K562 (cell line): ENCODE measurements around the gene WDFY2. TPM values are rescaled to one million over a fixed set of nuclear protein-coding genes. Genes with fewer than 3 reads are reported as not detected.
"Not testable (repeated sequence)": the region's sequence is repeated elsewhere in the genome, so short reads cannot be mapped to it uniquely, and the experiment has no call there.

Experiments
- ATAC-seq: fragments of 200-7000 bp; cut with Tn5 transposase; 3 replicates; pipeline ENCODE4 v1.9.1; 2020; ENCODE audit warnings: moderate library complexity
- BruUV-seq: library from RNA; stranded (reverse); fragments of 400-500 nt; replicated peaks from 2 replicates; lab custom pipeline; 2021; lab: Mats Ljungman, UMichigan
- CTCF ChIA-PET: fragments of 300-600 bp; formaldehyde crosslinking; extraction: SDS; loops from one replicate; lab custom pipeline; 2021; ENCODE audit warnings: low intra/inter-chr PET ratio; lab: Yijun Ruan, JAX
- POLR2A ChIA-PET: fragments of 300-600, 350-650 bp; sonication (Branson Sonifier 250); formaldehyde crosslinking; extraction: SDS; loops from one replicate; lab custom pipeline; 2021; ENCODE audit warnings: antibody characterized with exemption, inconsistent platforms; lab: Yijun Ruan, JAX
- DNase-seq, 4 experiments: peaks; one replicate each; pipeline versions ENCODE4 v3.0.0 to v3.0.0-alpha.2; 2011 to 2018; ENCODE audit warnings: low spot score in 3 of 4, mixed read lengths in 3 of 4; ENCODE audit errors: extremely low read depth in 1 of 4
- FAIRE-seq: peaks from 2 replicates; lab custom pipeline; 2011; peaks lifted over from hg19 to GRCh38; lab: Jason Lieb, UNC
- H2AFZ ChIP-seq: 2 replicates; pipeline ENCODE4 v1.6.0; 2011; ENCODE audit warnings: low read depth, low read length, control low read depth, inconsistent platforms
- H3K27ac ChIP-seq: fragments of 200-600 bp; 3 replicates; pipeline ENCODE4 v1.8.0; 2011; ENCODE audit warnings: low read depth, mild to moderate bottlenecking, control low read depth, inconsistent platforms, low read length, moderate library complexity, mixed read lengths; ENCODE audit errors: extremely low read depth
- H3K27me3 ChIP-seq, 2 experiments: fragments of 300-600 bp in 1 of 2; 2 replicates in 1 of 2; 3 replicates in 1 of 2; pipeline versions ENCODE4 v1.6.0 to v1.8.0; 2011; ENCODE audit warnings: inconsistent platforms in 2 of 2, low read length in 2 of 2, mild to moderate bottlenecking in 1 of 2, mixed read lengths in 1 of 2, moderate library complexity in 1 of 2; ENCODE audit not compliant: control insufficient read depth in 2 of 2, insufficient read depth in 2 of 2
- H3K36me3 ChIP-seq: fragments of 300-600 bp; 3 replicates; pipeline ENCODE4 v1.8.0; 2011; ENCODE audit warnings: mild to moderate bottlenecking, low read length, inconsistent platforms; ENCODE audit not compliant: control insufficient read depth, insufficient read depth
- H3K4me1 ChIP-seq, 2 experiments: fragments of 200-600 bp in 1 of 2; replicated peaks in 1 of 2; 2 replicates in 1 of 2; 3 replicates in 1 of 2; pipeline versions ENCODE4 v1.5.1 to v1.8.0; 2011; ENCODE audit warnings: inconsistent platforms in 2 of 2, low read length in 2 of 2, mild to moderate bottlenecking in 1 of 2, mixed read lengths in 1 of 2, moderate library complexity in 1 of 2; ENCODE audit not compliant: control insufficient read depth in 2 of 2, insufficient read depth in 2 of 2
- H3K4me2 ChIP-seq: 2 replicates; pipeline ENCODE4 v1.6.1; 2011; ENCODE audit warnings: low read length, control low read depth, inconsistent platforms, mixed read lengths; ENCODE audit not compliant: insufficient read depth
- H3K4me3 ChIP-seq: fragments of 200-600 bp; sonication (generic), shearing (Covaris generic); 2 replicates; pipeline ENCODE4 v1.5.1; 2016; ENCODE audit warnings: control low read depth, inconsistent platforms
- H3K79me2 ChIP-seq: fragments of 200-600 bp; 3 replicates; pipeline ENCODE4 v1.8.0; 2011; ENCODE audit warnings: low read length, inconsistent platforms; ENCODE audit not compliant: control insufficient read depth, insufficient read depth
- H3K9ac ChIP-seq, 2 experiments: 2 replicates each; pipeline versions ENCODE4 v1.6.0 to v1.6.1; 2011; ENCODE audit warnings: low read depth in 2 of 2, low read length in 2 of 2, control low read depth in 1 of 2, inconsistent platforms in 1 of 2, mild to moderate bottlenecking in 1 of 2, mixed read lengths in 1 of 2; ENCODE audit not compliant: insufficient read depth in 1 of 2
- H3K9me1 ChIP-seq: one replicate; pipeline ENCODE4 v1.6.0; 2011; ENCODE audit warnings: inconsistent platforms, mild to moderate bottlenecking, low read length, moderate library complexity; ENCODE audit not compliant: control insufficient read depth, insufficient read depth
- H3K9me3 ChIP-seq: replicated peaks from 2 replicates; pipeline ENCODE4 v1.5.1; 2011; ENCODE audit warnings: low read depth, low read length, inconsistent platforms; ENCODE audit not compliant: control insufficient read depth, insufficient read depth
- H4K20me1 ChIP-seq: replicated peaks from 2 replicates; pipeline ENCODE4 v1.6.1; 2011; ENCODE audit warnings: low read length, inconsistent platforms, mixed read lengths; ENCODE audit not compliant: control insufficient read depth, insufficient read depth
- CBFA2T3 ChIP-seq: fragments of 450-650 bp; IDR thresholded peaks from 2 replicates; pipeline ENCODE4 v1.6.1; 2017
- CREM ChIP-seq: IDR thresholded peaks from 2 replicates; pipeline ENCODE4 v1.6.1; 2014; ENCODE audit warnings: antibody characterized with exemption, low read depth
- HSF4 ChIP-seq: fragments of 250-450 bp; sonication (Bioruptor Pico); IDR thresholded peaks from 2 replicates; pipeline ENCODE4 v2.1.2; 2022; ENCODE audit warnings: mild to moderate bottlenecking, moderate library complexity, borderline replicate concordance
- SRSF3 ChIP-seq: fragments of 200-400 bp; formaldehyde crosslinking; IDR thresholded peaks from 2 replicates; pipeline ENCODE4 v1.6.1; 2016; ENCODE audit warnings: mild to moderate bottlenecking, low read length, moderate library complexity; ENCODE audit not compliant: insufficient read depth
- TCF7L2 ChIP-seq: fragments of 150-350 bp; IDR thresholded peaks from 2 replicates; pipeline ENCODE4 v1.6.1; 2016; ENCODE audit warnings: low read depth, mild to moderate bottlenecking, low read length, moderate library complexity
- TRIM24 ChIP-seq, 2 experiments: fragments of 450-650 bp; IDR thresholded peaks; 2 replicates each; pipeline ENCODE4 v1.6.1; 2016
- ZNF77 ChIP-seq: fragments of 250-450 bp; sonication (Bioruptor Pico); IDR thresholded peaks from 2 replicates; pipeline ENCODE4 v1.5.0; 2020
- WGBS: fragments of 100-300 bp; shearing (Covaris generic); methylation state at CpG from one replicate; pipeline ENCODE4 v1.1.6; 2016; ENCODE audit warnings: low coverage, mixed read lengths; ENCODE audit not compliant: insufficient coverage; ENCODE audit errors: missing lambda C conversion rate; 5-methylcytosine and 5-hydroxymethylcytosine counted together
- in situ Hi-C: fragments of 300-500 bp; cut with MboI; formaldehyde crosslinking; loops from 4 replicates; pipeline ENCODE4 v1.15.0; 2018; ENCODE audit warnings: inconsistent platforms, mixed read lengths
- intact Hi-C: fragments of 100-400 bp; cut with micrococcal nuclease; formaldehyde crosslinking; loops from 2 replicates; pipeline ENCODE4 v1.14.2; 2022
- polyA plus RNA-seq, 8 experiments: library from polyadenylated mRNA; depleted of rRNA in 4 of 8; stranded (reverse) in 5 of 8; unstranded in 3 of 8; fragments of >200 nt; fragmentation: Nextera tagmentation in 2 of 8; fragmentation: Illumina TruSeq in 1 of 8; extraction: Ambion mirVana in 2 of 8; extraction: Trizol in 1 of 8; gene quantifications; 2 replicates each; pipeline versions ENCODE4 v1.2.1 to v1.2.3, GENCODE V29; 2011 to 2014; ENCODE audit warnings: inconsistent platforms in 1 of 8, missing spikeins in 1 of 8
- total RNA-seq, 7 experiments: library from RNA; depleted of rRNA in 6 of 7; stranded (reverse); fragments of >200 nt in 6 of 7; fragmentation: Illumina TruSeq in 2 of 7; extraction: Trizol in 2 of 7; gene quantifications; 2 replicates each; pipeline versions ENCODE4 v1.2.1 to v1.2.3, GENCODE V29; 2011 to 2021; ENCODE audit warnings: low replicate concordance in 1 of 7
- TF ChIP-seq, protein P1 (sequence below), 2 experiments: fragments of 150-350 bp in 1 of 2; IDR thresholded peaks; 2 replicates each; pipeline ENCODE4 v1.6.1; 2012 to 2016; ENCODE audit warnings: low read depth in 2 of 2, low read length in 2 of 2, mild to moderate bottlenecking in 1 of 2, moderate library complexity in 1 of 2
- TF ChIP-seq, protein P2 (sequence below): sonication (generic); formaldehyde crosslinking; IDR thresholded peaks from 2 replicates; pipeline ENCODE4 v1.8.1; 2022; ENCODE audit warnings: missing genetic modification reagents
- TF ChIP-seq, protein P3 (sequence below): fragments of 450-650 bp; conservative IDR thresholded peaks from 2 replicates; pipeline ENCODE4 v1.6.1; 2016; ENCODE audit warnings: missing genetic modification characterization, low read depth, mild to moderate bottlenecking, missing compliant biosample characterization, moderate library complexity
- TF ChIP-seq, protein P4 (sequence below), 3 experiments: IDR thresholded peaks in 2 of 3; conservative IDR thresholded peaks in 1 of 3; 2 replicates each; pipeline ENCODE4 v1.5.1; 2011 to 2012; ENCODE audit warnings: low read length in 3 of 3, mild to moderate bottlenecking in 3 of 3, control low read depth in 2 of 3, improper control_type of control experiment in 1 of 3, inconsistent platforms in 1 of 3, low read depth in 1 of 3, mixed read lengths in 1 of 3, moderate library complexity in 1 of 3; ENCODE audit not compliant: insufficient read depth in 2 of 3

The WDFY2 gene
- total and polyA plus RNA-seq, 9 of the 15 experiments (the other 6 are each of a cell fraction or from before 2014, with no cell fraction given), result 0.66 to 6.4 (median 4.4) TPM

DNA sequence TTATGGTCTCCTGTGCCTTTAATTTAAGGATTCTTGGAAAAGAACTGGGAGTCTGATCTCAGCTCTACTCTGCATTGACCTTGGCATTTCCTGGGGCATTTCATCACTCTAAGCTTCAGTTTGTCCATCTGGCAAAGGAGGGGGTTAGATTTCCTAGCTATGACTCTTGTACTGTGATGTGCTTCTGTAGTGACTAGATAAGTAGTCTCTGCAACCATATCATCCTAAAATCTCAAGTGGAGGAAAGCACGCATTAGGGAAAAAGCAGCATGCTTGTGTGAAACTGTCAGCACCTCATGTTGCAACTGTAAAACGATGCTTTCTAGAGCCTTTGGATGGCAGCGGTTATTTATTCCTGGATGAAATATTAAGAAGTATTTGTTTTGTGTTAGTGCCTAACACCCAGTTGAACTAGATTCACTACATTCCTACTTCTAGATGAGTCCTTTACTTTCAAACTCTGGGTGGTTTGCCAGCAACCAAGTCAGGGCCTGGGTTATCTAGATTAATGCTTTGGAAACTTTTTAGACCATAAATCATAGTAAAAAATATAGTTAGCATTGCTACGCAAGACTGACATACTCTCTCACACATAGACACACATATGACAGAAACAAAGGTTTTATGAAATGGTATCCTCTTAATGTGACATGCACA lies 6.8 kb downstream of the WDFY2 start (continued):
- TF ChIP-seq, protein P1, sequence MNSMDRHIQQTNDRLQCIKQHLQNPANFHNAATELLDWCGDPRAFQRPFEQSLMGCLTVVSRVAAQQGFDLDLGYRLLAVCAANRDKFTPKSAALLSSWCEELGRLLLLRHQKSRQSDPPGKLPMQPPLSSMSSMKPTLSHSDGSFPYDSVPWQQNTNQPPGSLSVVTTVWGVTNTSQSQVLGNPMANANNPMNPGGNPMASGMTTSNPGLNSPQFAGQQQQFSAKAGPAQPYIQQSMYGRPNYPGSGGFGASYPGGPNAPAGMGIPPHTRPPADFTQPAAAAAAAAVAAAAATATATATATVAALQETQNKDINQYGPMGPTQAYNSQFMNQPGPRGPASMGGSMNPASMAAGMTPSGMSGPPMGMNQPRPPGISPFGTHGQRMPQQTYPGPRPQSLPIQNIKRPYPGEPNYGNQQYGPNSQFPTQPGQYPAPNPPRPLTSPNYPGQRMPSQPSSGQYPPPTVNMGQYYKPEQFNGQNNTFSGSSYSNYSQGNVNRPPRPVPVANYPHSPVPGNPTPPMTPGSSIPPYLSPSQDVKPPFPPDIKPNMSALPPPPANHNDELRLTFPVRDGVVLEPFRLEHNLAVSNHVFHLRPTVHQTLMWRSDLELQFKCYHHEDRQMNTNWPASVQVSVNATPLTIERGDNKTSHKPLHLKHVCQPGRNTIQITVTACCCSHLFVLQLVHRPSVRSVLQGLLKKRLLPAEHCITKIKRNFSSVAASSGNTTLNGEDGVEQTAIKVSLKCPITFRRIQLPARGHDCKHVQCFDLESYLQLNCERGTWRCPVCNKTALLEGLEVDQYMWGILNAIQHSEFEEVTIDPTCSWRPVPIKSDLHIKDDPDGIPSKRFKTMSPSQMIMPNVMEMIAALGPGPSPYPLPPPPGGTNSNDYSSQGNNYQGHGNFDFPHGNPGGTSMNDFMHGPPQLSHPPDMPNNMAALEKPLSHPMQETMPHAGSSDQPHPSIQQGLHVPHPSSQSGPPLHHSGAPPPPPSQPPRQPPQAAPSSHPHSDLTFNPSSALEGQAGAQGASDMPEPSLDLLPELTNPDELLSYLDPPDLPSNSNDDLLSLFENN (IDR thresholded peaks at IDR 0.05; ENCODE audit: low read depth in 2 of 2, low read length in 2 of 2), result peak in 1 of 2 experiments; percentile 75; a peak in 2 of 4 replicates
- TF ChIP-seq, protein P2, sequence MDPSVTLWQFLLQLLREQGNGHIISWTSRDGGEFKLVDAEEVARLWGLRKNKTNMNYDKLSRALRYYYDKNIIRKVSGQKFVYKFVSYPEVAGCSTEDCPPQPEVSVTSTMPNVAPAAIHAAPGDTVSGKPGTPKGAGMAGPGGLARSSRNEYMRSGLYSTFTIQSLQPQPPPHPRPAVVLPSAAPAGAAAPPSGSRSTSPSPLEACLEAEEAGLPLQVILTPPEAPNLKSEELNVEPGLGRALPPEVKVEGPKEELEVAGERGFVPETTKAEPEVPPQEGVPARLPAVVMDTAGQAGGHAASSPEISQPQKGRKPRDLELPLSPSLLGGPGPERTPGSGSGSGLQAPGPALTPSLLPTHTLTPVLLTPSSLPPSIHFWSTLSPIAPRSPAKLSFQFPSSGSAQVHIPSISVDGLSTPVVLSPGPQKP (CRISPR knock-in tag), result no peak
- TF ChIP-seq, protein P3, sequence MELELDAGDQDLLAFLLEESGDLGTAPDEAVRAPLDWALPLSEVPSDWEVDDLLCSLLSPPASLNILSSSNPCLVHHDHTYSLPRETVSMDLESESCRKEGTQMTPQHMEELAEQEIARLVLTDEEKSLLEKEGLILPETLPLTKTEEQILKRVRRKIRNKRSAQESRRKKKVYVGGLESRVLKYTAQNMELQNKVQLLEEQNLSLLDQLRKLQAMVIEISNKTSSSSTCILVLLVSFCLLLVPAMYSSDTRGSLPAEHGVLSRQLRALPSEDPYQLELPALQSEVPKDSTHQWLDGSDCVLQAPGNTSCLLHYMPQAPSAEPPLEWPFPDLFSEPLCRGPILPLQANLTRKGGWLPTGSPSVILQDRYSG (tag), result no peak
- TF ChIP-seq TRIM24 (IDR thresholded peaks at IDR 0.05) (peak; percentile 76 to 87), SRSF3 (no peak), HSF4 (CRISPR knock-in tag) (no peak), TCF7L2 (no peak), ZNF77 (no peak), CREM (peak; percentile 52; the same call in 1 of the 2 replicates), CBFA2T3 (peak; percentile 95)
- TF ChIP-seq, protein P4, sequence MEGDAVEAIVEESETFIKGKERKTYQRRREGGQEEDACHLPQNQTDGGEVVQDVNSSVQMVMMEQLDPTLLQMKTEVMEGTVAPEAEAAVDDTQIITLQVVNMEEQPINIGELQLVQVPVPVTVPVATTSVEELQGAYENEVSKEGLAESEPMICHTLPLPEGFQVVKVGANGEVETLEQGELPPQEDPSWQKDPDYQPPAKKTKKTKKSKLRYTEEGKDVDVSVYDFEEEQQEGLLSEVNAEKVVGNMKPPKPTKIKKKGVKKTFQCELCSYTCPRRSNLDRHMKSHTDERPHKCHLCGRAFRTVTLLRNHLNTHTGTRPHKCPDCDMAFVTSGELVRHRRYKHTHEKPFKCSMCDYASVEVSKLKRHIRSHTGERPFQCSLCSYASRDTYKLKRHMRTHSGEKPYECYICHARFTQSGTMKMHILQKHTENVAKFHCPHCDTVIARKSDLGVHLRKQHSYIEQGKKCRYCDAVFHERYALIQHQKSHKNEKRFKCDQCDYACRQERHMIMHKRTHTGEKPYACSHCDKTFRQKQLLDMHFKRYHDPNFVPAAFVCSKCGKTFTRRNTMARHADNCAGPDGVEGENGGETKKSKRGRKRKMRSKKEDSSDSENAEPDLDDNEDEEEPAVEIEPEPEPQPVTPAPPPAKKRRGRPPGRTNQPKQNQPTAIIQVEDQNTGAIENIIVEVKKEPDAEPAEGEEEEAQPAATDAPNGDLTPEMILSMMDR (IDR thresholded peaks at IDR 0.05 in 2 of 3, conservative IDR thresholded peaks at IDR 0.05 in 1 of 3; ENCODE audit: insufficient read depth in 2 of 3, low read depth in 1 of 3, low read length in 3 of 3), result no peak

DNA sequence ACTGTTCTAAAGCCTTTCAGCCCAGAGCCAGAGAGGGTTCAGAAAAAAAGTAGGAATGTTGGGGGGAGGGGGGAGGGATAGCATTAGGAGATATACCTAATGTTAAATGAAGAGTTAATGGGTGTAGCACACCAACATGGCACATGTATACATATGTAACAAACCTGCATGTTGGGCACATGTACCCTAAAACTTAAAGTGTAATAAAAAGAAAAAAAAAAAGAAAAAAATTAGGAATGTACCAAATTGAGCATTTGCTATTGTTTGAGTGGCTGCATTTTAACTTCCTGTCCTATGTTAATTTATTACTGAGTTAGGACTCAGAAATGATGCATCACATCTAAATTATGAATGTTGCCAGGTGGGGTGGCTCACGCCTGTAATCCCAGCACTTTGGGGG lies 7.7 kb downstream of the WDFY2 start:
- CTCF ChIA-PET, result not testable (repeated sequence)
- intact Hi-C loops, result loop anchor here (2.0 kb wide), 1 partner anchor 141 kb away; no protein-coding TSS in a partner anchor

More for the DNA sequence above, 7.7 kb downstream of the WDFY2 start:
- POLR2A ChIA-PET, H3K9me1 ChIP-seq, in situ Hi-C loops, H3K36me3 ChIP-seq, H3K9me3 ChIP-seq, ATAC-seq, DNase-seq, H3K27me3 ChIP-seq, BruUV-seq, H2AFZ ChIP-seq, H4K20me1 ChIP-seq, H3K4me3 ChIP-seq, FAIRE-seq: not testable (repeated sequence)
- Histone ChIP-seq H3K79me2 (peaks cover 52% of the 10 kb centered on the region), H3K27ac (peak overlapping the region; percentile 72), H3K4me2 (0 out of 2 replicates have a peak overlapping the region, but pooled peaks have one; percentile 19), H3K9ac (0 out of 4 replicates have a peak overlapping the region, but pooled peaks of 1 of the 2 experiments have one; percentile 19), H3K4me1 (peaks cover 0 to 43% of the 10 kb centered on the region in 2 experiments; a peak in 4 of 5 replicates)
- WGBS, result 60% methylated on average over 1 of the region's 1 CpG
